Measurements from ENCODE around the gene SLC39A13.

Gene SLC39A13

GRCh38 chr11:47436726-47437125, 28.3 kb downstream of the SLC39A13 start:
- no peaks in the 10 kb centered on the region for H3K27me3 ChIP-seq (ENCODE audit: insufficient read depth, poor library complexity, severe bottlenecking)
- no peak for TF ChIP-seq POLR2AphosphoS5 (IDR thresholded peaks at IDR 0.05; ENCODE audit: low read depth)
- TF ChIP-seq, protein P1, sequence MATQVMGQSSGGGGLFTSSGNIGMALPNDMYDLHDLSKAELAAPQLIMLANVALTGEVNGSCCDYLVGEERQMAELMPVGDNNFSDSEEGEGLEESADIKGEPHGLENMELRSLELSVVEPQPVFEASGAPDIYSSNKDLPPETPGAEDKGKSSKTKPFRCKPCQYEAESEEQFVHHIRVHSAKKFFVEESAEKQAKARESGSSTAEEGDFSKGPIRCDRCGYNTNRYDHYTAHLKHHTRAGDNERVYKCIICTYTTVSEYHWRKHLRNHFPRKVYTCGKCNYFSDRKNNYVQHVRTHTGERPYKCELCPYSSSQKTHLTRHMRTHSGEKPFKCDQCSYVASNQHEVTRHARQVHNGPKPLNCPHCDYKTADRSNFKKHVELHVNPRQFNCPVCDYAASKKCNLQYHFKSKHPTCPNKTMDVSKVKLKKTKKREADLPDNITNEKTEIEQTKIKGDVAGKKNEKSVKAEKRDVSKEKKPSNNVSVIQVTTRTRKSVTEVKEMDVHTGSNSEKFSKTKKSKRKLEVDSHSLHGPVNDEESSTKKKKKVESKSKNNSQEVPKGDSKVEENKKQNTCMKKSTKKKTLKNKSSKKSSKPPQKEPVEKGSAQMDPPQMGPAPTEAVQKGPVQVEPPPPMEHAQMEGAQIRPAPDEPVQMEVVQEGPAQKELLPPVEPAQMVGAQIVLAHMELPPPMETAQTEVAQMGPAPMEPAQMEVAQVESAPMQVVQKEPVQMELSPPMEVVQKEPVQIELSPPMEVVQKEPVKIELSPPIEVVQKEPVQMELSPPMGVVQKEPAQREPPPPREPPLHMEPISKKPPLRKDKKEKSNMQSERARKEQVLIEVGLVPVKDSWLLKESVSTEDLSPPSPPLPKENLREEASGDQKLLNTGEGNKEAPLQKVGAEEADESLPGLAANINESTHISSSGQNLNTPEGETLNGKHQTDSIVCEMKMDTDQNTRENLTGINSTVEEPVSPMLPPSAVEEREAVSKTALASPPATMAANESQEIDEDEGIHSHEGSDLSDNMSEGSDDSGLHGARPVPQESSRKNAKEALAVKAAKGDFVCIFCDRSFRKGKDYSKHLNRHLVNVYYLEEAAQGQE (IDR thresholded peaks at IDR 0.05; ENCODE audit: insufficient replicate concordance, low read depth) = no peak
- TF ChIP-seq GABPA (IDR thresholded peaks at IDR 0.05; ENCODE audit: low read depth) = no peak
- no peak for TF ChIP-seq SPI1 (IDR thresholded peaks at IDR 0.05; ENCODE audit: borderline replicate concordance, low read depth)
- TF ChIP-seq CTCF (IDR thresholded peaks at IDR 0.05; ENCODE audit: insufficient read depth, low read length) = no peak
- no peak overlapping the region for H3K4me3 ChIP-seq (replicated peaks; ENCODE audit: insufficient read depth, low read length)
- no peak for DNase-seq (ENCODE audit: low read depth in 1 of 2, low spot score in 1 of 2)
- H3K27ac ChIP-seq (replicated peaks) = no peak overlapping the region

DNA sequence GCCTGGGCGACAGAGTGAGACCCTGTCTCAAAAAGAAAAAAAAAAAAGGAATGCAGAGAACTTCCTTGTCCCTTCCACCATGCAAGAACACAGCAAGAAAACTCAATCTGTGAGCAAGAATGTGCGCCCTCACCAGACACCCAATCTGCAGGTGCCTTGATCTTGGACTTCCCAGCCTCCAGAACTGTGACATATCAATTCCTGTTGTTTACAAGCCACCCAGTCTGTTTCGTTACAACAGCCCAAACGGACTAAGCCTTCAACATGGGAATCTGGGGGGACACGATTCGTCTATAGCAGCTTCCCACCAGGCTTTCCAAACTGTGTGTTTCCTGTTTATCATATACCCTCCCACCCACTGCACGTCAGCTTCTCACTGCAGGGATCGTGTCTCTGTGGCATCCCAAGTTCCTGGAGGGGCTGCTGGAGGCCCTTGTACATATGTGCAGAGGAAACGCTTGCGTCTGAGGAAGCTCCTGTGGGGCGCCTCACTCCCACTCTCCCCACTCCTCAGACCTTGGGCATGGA, 28.9 kb downstream of the SLC39A13 start:
- Histone ChIP-seq H3K4me3 (replicated peaks; ENCODE audit: insufficient read depth, low read length) (no peak overlapping the region), H3K27me3 (ENCODE audit: insufficient read depth, poor library complexity, severe bottlenecking) (no peaks in the 10 kb centered on the region), H3K27ac (replicated peaks) (no peak overlapping the region)
- DNase-seq (ENCODE audit: low read depth in 1 of 2, low spot score in 1 of 2) = no peak
- no peak for TF ChIP-seq CTCF (IDR thresholded peaks at IDR 0.05; ENCODE audit: insufficient read depth, low read length)
- no peak for TF ChIP-seq SPI1 (IDR thresholded peaks at IDR 0.05; ENCODE audit: borderline replicate concordance, low read depth)
- TF ChIP-seq, protein P1 (IDR thresholded peaks at IDR 0.05; ENCODE audit: insufficient replicate concordance, low read depth) = no peak
- TF ChIP-seq GABPA (IDR thresholded peaks at IDR 0.05; ENCODE audit: low read depth) = no peak
- no peak for TF ChIP-seq POLR2AphosphoS5 (IDR thresholded peaks at IDR 0.05; ENCODE audit: low read depth)

DNA sequence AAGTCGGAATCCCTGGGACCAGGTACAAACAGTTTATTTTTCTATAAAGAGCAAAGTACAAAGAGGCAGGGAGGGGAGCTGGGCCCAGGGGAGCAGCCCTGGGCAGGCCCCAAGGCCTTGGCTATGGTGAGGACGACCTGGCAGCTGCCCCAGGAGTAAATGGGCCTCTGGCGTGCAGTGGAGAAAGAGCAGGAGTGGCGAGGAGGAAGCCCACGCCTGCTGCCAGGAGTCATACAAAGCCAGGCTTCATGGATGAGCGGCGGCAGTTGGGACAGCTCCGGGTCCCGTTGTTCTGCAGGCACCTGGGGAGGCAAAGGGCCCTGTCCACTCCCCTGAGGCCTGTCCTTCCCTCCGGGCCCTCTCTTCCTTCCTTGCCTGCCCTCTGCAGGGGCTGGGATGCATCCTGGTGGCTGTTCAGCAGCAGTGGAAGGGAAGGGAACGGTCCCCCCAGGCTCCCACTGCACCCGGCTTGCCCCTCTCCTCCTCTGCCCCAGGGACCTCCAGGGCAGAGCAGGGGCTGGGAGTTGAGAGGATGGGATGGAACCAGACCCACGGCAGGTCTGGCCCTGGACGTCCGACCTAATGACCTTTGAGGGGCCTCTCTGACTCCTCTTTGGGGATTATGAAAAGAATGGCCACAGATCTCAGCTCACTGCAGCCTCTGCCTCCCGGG, 29.5 kb downstream of the SLC39A13 start:
- DNase-seq (ENCODE audit: low read depth in 1 of 2, low spot score in 1 of 2) = no peak
- TF ChIP-seq CTCF (IDR thresholded peaks at IDR 0.05; ENCODE audit: insufficient read depth, low read length) (no peak), GABPA (IDR thresholded peaks at IDR 0.05; ENCODE audit: low read depth) (no peak), POLR2AphosphoS5 (IDR thresholded peaks at IDR 0.05; ENCODE audit: low read depth) (no peak)
- TF ChIP-seq, protein P1 (IDR thresholded peaks at IDR 0.05; ENCODE audit: insufficient replicate concordance, low read depth) = no peak
- no peaks in the 10 kb centered on the region for H3K27me3 ChIP-seq (ENCODE audit: insufficient read depth, poor library complexity, severe bottlenecking)

More for the DNA sequence above, 29.5 kb downstream of the SLC39A13 start:
- H3K4me3 ChIP-seq (replicated peaks; ENCODE audit: insufficient read depth, low read length) = no peak overlapping the region
- H3K27ac ChIP-seq (replicated peaks) = no peak overlapping the region

All from HL-60 (cell line).